Islet of Langerhans (tissue), 1 donor: ENCODE measurements around the gene HTR3B.
"Not testable (repeated sequence)": the region's sequence is repeated elsewhere in the genome, so short reads cannot be mapped to it uniquely, and the experiment has no call there.

Experiments used
- FAIRE-seq: peaks from one replicate; lab custom pipeline; 2011; peaks lifted over from hg19 to GRCh38; lab: Jason Lieb, UNC

The HTR3B gene

GRCh38 chr11:113904379-113905101, at the start of gene HTR3B:
Gene HTR3B (plus strand): TSS chr11:113904796. CDS start chr11:113904934, 138 bp downstream.
- no peak for FAIRE-seq

- FAIRE-seq = no peak
Measured at GRCh38 chr11:113855803-113856202, 48.8 kb upstream of the HTR3B start.

- FAIRE-seq = no peak
Measured at GRCh38 chr11:113856966-113857759, 47.4 kb upstream of the HTR3B start.

- FAIRE-seq = no peak
Measured at GRCh38 chr11:113859665-113860064, 44.9 kb upstream of the HTR3B start.

GRCh38 chr11:113862435-113862834, 42.2 kb upstream of the HTR3B start:
- FAIRE-seq = no peak

- FAIRE-seq = no peak
Measured at GRCh38 chr11:113864410-113864809, 40.2 kb upstream of the HTR3B start.

GRCh38 chr11:113865873-113866272, 38.7 kb upstream of the HTR3B start:
- no peak for FAIRE-seq

GRCh38 chr11:113867843-113868503, 36.6 kb upstream of the HTR3B start:
- FAIRE-seq = no peak

- no peak for FAIRE-seq
Measured at GRCh38 chr11:113871336-113871735, 33.3 kb upstream of the HTR3B start.

GRCh38 chr11:113873236-113873626, 31.4 kb upstream of the HTR3B start:
- no peak for FAIRE-seq

GRCh38 chr11:113874096-113874495, 30.5 kb upstream of the HTR3B start:
- FAIRE-seq = no peak

- FAIRE-seq = no peak
Measured at GRCh38 chr11:113874581-113875233, 29.9 kb upstream of the HTR3B start.

- FAIRE-seq = no peak
Measured at GRCh38 chr11:113875234-113876073, 29.1 kb upstream of the HTR3B start, which contains the start of gene USP28. Gene USP28 (minus strand): TSS chr11:113875572. CDS start chr11:113875501, 71 bp downstream.

- no peak for FAIRE-seq
Measured at GRCh38 chr11:113876074-113876797, 28.4 kb upstream of the HTR3B start.

GRCh38 chr11:113876798-113877669, 27.6 kb upstream of the HTR3B start:
- no peak for FAIRE-seq

- no peak for FAIRE-seq
Measured at GRCh38 chr11:113877670-113878055, 26.9 kb upstream of the HTR3B start.

- not testable (repeated sequence) for FAIRE-seq
Measured at GRCh38 chr11:113879446-113879845, 25.1 kb upstream of the HTR3B start.

GRCh38 chr11:113880971-113881370, 23.6 kb upstream of the HTR3B start:
- no peak for FAIRE-seq

- FAIRE-seq = no peak
Measured at GRCh38 chr11:113881856-113882255, 22.7 kb upstream of the HTR3B start.

- no peak for FAIRE-seq
Measured at GRCh38 chr11:113884361-113884836, 20.2 kb upstream of the HTR3B start.
